ENCODE results near the gene OR4D2. TPM values are rescaled to one million over a fixed set of nuclear protein-coding genes. Genes with fewer than 3 reads are reported as not detected.
A peak's percentile ranks its signal among the peaks of the same experiment; 100 is the strongest.

Gene OR4D2
- total RNA-seq, 1 donor from 2014 or later, result not detected

DNA sequence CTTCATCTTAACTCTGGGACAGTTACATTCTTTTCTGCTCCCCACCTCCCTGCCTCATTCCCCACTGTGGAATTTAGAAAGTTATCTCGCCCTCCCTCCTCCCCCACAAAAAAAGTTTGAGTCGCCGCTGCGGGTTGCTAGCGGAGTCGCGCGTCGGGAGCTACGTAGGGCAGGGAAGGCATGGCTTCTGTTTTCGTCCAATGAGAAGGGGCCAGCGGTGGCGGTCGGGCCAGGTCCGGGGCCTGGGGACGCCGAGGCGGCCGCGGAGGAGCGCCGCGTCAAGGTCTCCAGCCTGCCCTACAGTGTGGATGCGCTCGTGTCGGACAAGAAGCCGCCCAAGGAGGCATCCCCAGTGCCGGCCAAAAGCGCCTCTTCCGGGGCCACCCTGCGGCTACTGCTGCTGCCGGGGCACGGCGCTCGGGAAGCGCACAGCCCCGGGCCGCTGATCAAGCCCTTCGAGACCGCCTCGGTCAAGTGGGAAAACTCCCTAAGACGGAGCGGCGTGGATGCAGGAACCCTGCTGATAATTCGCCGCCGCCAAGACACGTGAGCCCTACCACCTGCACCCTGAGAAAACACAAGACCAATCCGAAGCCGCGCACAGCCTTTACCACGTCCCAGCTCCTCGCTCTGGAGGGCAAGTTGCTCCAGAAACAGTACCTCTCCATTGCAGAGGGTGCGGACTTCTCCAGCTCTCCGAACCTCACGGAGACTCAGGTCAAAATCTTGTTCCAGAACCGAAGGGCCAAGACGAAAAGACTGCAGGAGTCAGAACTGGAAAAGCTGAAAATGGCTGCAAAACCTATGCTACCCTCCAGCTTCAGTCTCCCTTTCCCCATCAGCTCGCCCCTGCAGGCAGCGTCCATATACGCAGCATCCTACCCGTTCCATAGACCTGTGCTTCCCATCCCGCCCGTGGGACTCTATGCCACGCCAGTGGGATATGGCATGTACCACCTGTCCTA, 9.7 kb upstream of the OR4D2 start:
- DNase-seq, result peak; percentile 51
- Histone ChIP-seq H3K4me3 (peak overlapping the region; percentile 49), H3K36me3 (no peaks in the 10 kb centered on the region), H3K9me3 (no peaks in the 10 kb centered on the region), H3K4me1 (peaks cover 11% of the 10 kb centered on the region), H3K27ac (no peak overlapping the region), H3K27me3 (ENCODE audit: low read depth) (peaks cover 31% of the 10 kb centered on the region)
- intact Hi-C loops (cut with DNase I), result no loop called here
- TF ChIP-seq CTCF (IDR thresholded peaks at IDR 0.05), result no peak
- peak; percentile 62 to 73 for ATAC-seq

DNA sequence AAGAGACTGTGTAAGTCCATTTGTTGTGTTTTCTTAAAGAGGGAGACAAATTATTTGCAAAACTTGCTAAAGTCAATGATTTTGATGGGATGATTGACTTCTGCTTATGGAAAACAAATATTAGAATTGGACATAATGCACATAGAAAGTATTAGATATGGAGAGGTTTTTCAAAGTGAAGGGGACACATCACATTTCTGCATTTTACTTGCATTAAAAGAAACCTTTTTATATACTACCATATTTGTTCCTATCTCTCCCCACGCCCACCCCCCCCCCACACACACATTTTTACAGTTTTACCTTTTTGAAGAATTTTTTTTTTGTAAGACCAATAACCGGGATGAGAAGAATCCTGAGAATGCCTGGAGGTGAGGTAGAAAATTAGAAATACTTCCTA, 8.6 kb upstream of the OR4D2 start:
- peaks cover 31% of the 10 kb centered on the region for H3K27me3 ChIP-seq (ENCODE audit: low read depth)
- H3K9me3 ChIP-seq, result no peaks in the 10 kb centered on the region
- no peak overlapping the region for H3K4me3 ChIP-seq
- no peak overlapping the region for H3K27ac ChIP-seq
- H3K4me1 ChIP-seq, result peaks cover 8% of the 10 kb centered on the region
- TF ChIP-seq CTCF (IDR thresholded peaks at IDR 0.05), result no peak
- intact Hi-C loops (cut with DNase I), result no loop called here
- ATAC-seq (no peak), DNase-seq (no peak)
- no peaks in the 10 kb centered on the region for H3K36me3 ChIP-seq

DNA sequence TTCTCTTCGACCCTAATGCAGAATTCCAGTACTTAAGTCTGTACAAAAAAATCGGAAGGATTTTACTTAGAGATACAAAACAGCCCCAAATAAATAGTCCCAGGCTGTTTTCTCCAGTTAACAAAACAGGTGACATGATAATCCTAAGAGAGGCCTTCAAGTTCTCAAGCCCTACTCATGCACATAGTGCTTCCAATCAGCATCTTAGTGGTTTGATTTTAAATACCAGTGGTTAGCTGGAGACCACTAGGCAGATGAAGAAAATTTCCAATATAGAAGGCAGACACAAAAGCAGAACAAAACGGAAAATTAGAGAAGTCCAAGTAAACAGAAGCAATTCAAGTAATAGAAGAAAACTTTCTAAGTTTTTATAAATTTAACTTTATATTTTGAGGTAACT, 5.2 kb upstream of the OR4D2 start:
- peaks cover 8% of the 10 kb centered on the region for H3K4me1 ChIP-seq
- H3K27ac ChIP-seq, result no peak overlapping the region
- DNase-seq, result no peak
- ATAC-seq, result no peak
- H3K4me3 ChIP-seq, result no peak overlapping the region
- H3K36me3 ChIP-seq, result no peaks in the 10 kb centered on the region
- intact Hi-C loops (cut with DNase I), result no loop called here
- TF ChIP-seq CTCF (IDR thresholded peaks at IDR 0.05), result no peak
- peaks cover 37% of the 10 kb centered on the region for H3K27me3 ChIP-seq (ENCODE audit: low read depth)
- H3K9me3 ChIP-seq, result no peaks in the 10 kb centered on the region

- Histone ChIP-seq H3K27ac (no peak overlapping the region), H3K36me3 (no peaks in the 10 kb centered on the region), H3K9me3 (no peaks in the 10 kb centered on the region), H3K27me3 (ENCODE audit: low read depth) (peaks cover 18% of the 10 kb centered on the region), H3K4me3 (no peak overlapping the region), H3K4me1 (no peaks in the 10 kb centered on the region)
- ATAC-seq (no peak), DNase-seq (no peak)
- intact Hi-C loops (cut with DNase I), result no loop called here
- TF ChIP-seq CTCF (IDR thresholded peaks at IDR 0.05), result no peak
Observed at GRCh38 chr17:58165981-58166380, 801 bp upstream of the OR4D2 start.

GRCh38 chr17:58170622-58171021, 3.8 kb downstream of the OR4D2 start:
- H3K4me1 ChIP-seq, result no peaks in the 10 kb centered on the region
- no peaks in the 10 kb centered on the region for H3K9me3 ChIP-seq
- H3K36me3 ChIP-seq, result no peaks in the 10 kb centered on the region
- H3K27me3 ChIP-seq (ENCODE audit: low read depth), result peaks cover 17% of the 10 kb centered on the region
- ATAC-seq (no peak), DNase-seq (no peak)
- no peak overlapping the region for H3K4me3 ChIP-seq
- no peak for TF ChIP-seq CTCF (IDR thresholded peaks at IDR 0.05)
- intact Hi-C loops (cut with DNase I), result no loop called here
- H3K27ac ChIP-seq, result no peak overlapping the region

Measured in lower lobe of right lung (tissue), 2 donors.